ENCODE results near the gene ERFE. TPM values are rescaled to one million over a fixed set of nuclear protein-coding genes. Genes with fewer than 3 reads are reported as not detected.
"Not testable (repeated sequence)": the region's sequence is repeated elsewhere in the genome, so short reads cannot be mapped to it uniquely, and the experiment has no call there.

Gene ERFE
- total and polyA plus RNA-seq, 5 experiments from 2014 or later = not detected

DNA sequence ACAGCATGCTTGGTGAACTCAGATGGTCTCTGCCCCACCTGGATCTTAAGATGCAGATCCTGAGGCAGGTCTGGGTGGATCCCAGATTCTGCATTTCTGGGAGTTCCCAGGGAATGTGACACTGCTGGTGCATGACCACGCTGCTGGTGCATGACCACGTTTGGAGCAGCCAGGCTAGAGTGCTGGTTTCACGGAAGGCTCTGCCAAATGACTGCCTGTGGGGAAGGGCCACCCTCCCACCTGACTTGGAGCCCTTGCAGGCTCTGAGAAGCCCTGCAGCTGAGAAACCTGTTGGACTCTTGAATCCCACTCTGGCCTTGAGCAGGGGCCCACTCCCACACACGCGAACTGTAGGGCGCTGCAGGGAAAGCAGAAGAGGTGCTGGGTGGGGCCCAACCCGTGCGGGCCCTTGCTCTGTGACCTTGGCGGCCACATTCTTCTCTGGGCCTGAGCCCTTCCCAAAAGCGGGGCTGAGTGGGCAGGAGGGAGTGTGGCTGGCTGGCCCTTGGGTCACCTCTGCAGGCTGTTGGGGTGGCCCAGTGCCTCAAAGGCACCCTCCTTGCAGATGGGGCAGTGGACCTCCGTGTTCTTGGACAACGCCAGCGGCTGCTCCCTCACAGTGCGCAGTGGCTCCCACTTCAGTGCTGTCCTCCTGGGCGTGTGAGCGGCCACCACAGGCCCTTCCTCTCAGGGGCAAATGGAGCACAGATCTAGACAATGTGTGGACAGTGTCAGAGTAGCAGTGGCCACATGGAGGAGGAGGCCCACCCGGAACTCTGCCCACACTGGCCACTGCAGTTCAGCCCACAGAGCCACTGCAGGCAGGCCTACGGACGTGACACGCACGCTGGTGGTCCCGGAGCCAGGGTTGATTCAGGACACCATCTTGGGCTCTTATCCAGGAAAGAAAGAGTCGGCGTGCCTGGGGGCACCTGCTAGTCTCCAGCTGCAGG lies 7.9 kb downstream of the ERFE start:
- Mint-ChIP-seq H3K4me3 (no peak overlapping the region), H3K27ac (peak overlapping the region in 1 of 10 donors; percentile 63), H3K4me1 (peaks cover 0 to 18% (median 3%) of the 10 kb centered on the region in 4 donors), H3K36me3 (peaks cover 0 to 35% (median 4%) of the 10 kb centered on the region in 3 donors), H3K9me3 (no peaks in the 10 kb centered on the region), H3K27me3 (peaks cover 2 to 12% (median 7%) of the 10 kb centered on the region in 5 donors)
- DNase-seq = no peak
- POLR2A ChIA-PET = no interaction called here
- ATAC-seq = peak in 1 of 2 donors; percentile 16

DNA sequence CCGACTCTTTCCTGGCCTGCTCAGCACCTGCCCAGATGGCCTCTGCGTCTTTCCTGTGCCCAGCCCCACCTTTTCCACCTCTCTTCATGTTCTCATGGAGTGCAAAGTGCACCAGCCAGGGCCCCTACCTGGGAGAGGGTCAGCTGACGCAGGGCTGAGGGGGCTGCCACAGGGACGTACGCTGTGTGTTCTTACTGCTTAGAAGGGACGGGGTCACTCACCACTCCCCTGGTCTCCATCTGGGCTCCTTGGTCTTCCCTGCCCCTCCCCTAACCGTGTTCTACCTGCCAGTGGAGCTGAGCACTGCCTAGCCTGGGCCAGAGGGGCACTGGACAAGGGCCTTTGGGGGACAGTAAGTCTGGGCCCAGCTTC lies 8.6 kb downstream of the ERFE start:
- Mint-ChIP-seq H3K9me3 (no peaks in the 10 kb centered on the region), H3K4me3 (no peak overlapping the region), H3K27ac (no peak overlapping the region), H3K4me1 (peaks cover 0 to 20% (median 3%) of the 10 kb centered on the region in 4 donors), H3K36me3 (peaks cover 0 to 42% (median 4%) of the 10 kb centered on the region in 3 donors), H3K27me3 (peaks cover 2 to 12% (median 7%) of the 10 kb centered on the region in 5 donors)
- no peak for DNase-seq
- POLR2A ChIA-PET = no interaction called here
- no peak for ATAC-seq

DNA sequence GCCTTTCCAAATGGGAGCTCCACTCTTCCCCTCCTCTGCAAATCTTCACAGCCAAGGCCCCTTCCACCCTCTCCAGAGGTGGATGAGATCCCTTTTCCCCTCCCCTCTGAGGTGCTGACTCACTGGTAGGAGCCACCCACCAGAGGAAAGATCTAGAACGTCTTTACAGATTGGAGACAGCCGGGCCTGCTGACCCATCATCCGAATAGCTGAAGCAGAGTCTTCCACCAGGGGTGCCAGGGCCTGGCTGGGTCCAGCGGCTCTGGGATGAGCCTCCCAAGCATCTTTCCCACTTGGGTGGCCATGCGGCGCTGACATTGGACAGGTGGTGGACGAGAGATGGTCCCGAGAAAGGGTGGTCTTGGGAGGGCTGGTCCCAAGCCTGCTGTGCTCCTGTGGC lies 9.0 kb downstream of the ERFE start:
- H3K4me1 Mint-ChIP-seq = peaks cover 0 to 20% (median 3%) of the 10 kb centered on the region in 4 donors
- DNase-seq (no peak), ATAC-seq (no peak)
- POLR2A ChIA-PET = interaction anchor here (0.6 kb wide), 1 partner anchor 106 kb away, joined by 3 read pairs; no protein-coding TSS in a partner anchor
- H3K4me3 Mint-ChIP-seq = no peak overlapping the region
- peaks cover 0 to 46% (median 4%) of the 10 kb centered on the region in 3 donors for H3K36me3 Mint-ChIP-seq
- peaks cover 2 to 12% (median 7%) of the 10 kb centered on the region in 5 donors for H3K27me3 Mint-ChIP-seq
- no peaks in the 10 kb centered on the region for H3K9me3 Mint-ChIP-seq
- H3K27ac Mint-ChIP-seq = peak overlapping the region in 2 of 10 donors; percentile 38 to 44

DNA sequence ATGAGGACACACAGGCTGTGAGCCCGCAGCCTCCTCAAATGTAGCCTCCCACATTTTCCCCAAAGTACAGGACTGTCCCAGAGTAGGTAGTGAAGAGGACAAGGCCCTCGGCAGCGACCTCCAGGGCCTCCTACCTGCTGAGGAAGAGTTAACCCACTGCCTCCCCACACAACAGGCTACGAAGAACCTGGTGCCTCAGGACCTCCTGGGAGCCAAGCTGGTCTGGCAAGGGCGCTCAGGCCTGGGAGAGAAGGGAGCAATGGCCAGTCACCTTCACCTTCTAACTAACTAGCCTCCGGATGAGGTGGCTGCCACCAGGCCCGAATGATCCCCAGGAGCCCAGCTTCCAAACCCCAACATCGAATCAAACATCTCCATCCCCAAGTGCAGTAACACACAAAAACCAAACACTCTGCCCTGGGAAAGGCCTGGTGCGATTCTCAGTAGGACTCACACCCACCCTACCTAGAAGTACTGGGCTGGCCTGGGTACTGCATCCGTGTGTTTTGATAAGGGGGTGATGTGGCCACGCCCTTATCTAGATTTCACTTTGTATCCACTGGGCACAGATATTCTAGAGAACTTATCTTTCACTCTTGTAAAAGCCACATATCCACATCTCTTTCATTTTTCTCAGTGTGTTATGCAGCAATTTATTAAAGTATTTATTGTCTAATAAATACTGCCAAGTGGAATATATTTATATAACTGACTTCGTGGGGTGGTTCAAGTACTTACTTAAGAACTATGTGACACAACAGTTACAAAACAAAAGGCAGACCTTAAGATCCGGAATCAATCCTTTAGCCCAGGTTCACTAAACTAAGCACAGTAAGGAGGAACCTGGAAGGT lies 9.7 kb downstream of the ERFE start:
- Mint-ChIP-seq H3K27ac (no peak overlapping the region), H3K9me3 (no peaks in the 10 kb centered on the region)
- POLR2A ChIA-PET = interaction anchor here (0.6 kb wide), 1 partner anchor 105 kb away, joined by 3 read pairs; no protein-coding TSS in a partner anchor

DNA sequence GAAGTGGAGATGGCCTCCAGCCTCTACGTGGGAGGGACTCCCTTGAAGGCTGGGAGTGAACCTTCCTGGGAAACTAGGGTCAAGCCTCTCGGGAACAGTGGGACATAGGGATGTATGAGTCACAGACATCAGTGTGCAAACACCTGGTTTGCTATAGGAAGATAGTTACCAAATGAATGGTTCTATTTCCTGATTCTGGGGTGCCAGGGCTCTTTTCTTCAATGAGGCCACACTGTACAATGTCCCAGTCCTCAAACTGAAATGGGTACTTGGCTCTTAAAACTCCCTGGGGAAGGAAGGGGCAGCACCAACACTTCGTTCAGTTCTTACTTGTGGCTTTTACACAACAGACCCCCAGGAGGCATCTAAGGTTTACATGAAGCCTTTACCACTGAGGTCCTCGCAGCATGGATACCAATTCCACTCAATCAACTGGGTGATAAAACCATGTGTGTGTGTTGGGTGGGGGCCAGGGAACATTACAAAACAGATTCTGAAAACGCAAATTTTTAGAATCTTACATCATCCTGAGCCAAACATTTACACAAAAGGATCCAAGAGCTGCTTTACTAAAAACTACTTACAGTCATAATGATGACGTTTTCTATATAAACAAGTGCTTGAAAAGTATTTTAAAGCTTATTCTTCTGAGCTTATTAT lies 10.4 kb downstream of the ERFE start:
- Mint-ChIP-seq H3K4me3 (no peak overlapping the region), H3K27me3 (peaks cover 2 to 12% (median 7%) of the 10 kb centered on the region in 5 donors), H3K9me3 (no peaks in the 10 kb centered on the region), H3K36me3 (peaks cover 0 to 59% (median 4%) of the 10 kb centered on the region in 3 donors), H3K4me1 (peaks cover 0 to 26% (median 3%) of the 10 kb centered on the region in 4 donors), H3K27ac (peak overlapping the region in 2 of 10 donors; percentile 29 to 40)
- no peak for DNase-seq
- ATAC-seq = no peak
- POLR2A ChIA-PET = no interaction called here

More for the DNA sequence above, 9.7 kb downstream of the ERFE start:
- H3K4me1 Mint-ChIP-seq = peaks cover 0 to 22% (median 3%) of the 10 kb centered on the region in 4 donors
- H3K36me3 Mint-ChIP-seq = peaks cover 0 to 53% (median 4%) of the 10 kb centered on the region in 3 donors
- H3K4me3 Mint-ChIP-seq = no peak overlapping the region
- DNase-seq (no peak), ATAC-seq (no peak)
- peaks cover 2 to 12% (median 7%) of the 10 kb centered on the region in 5 donors for H3K27me3 Mint-ChIP-seq

DNA sequence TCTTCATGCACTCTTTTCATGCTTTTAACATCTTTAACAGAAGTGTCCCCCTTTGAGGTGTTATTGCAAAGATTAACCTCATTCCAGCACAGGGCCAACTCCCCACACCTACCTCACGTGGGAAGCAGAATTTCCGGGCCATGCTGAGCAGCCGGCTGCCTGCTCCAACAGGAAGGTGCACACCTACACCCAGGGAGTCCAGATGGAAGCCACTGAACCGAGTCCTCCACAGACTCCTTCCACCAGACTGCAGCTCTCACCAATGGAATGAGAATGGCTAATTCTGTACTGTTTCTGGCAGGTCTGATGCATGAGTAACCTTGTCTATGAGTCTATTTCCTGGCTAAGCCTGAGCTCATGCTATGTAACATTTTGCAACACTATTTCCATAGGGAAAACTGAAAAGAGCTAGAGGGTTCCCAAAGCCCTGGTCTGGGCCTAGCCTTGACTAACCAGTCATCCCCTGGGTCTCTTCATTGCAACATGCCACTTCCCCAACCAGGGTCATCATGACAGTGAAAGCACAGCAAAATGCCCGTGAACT lies 11.0 kb downstream of the ERFE start:
- DNase-seq (no peak), ATAC-seq (no peak)
- Mint-ChIP-seq H3K36me3 (peaks cover 0 to 65% (median 4%) of the 10 kb centered on the region in 3 donors), H3K4me1 (peaks cover 0 to 25% (median 1%) of the 10 kb centered on the region in 4 donors), H3K27ac (peak overlapping the region in 2 of 10 donors; percentile 27 to 40), H3K27me3 (peaks cover 2 to 7% (median 6%) of the 10 kb centered on the region in 5 donors), H3K4me3 (no peak overlapping the region), H3K9me3 (no peaks in the 10 kb centered on the region)
- POLR2A ChIA-PET = no interaction called here

DNA sequence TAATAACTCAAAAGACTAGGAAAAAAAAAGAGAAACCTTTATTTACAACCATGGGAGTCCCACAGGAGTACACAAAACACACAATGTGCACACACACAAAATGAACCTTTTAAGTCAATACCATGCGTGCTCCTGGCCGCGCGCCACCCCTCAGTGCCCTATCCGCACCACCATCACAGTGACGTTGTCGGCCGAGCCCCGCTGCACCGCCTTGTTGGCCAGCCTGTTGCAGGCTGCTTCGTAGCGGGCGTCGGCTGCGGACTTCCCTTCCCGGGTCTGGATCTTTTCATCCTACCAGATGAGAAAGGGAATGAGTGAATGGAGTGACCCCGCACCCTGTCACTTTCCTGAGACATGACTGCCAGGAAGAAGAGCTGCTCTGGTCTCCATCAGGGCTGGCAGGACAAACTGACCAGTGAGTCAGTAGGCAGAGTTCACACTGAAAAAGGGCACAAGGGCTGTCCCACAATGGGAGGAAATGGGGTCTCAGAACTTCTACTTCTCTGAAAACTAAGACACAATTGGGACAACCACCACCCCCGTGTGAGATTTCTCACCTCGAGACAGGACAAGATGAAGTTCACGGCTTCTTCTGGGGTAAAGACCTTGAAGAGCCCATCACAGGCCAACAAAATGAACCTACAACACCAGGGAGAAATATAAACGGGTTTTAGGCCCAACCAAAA lies 11.8 kb downstream of the ERFE start:
- Mint-ChIP-seq H3K9me3 (no peaks in the 10 kb centered on the region), H3K36me3 (peaks cover 0 to 70% (median 4%) of the 10 kb centered on the region in 3 donors), H3K27me3 (no peaks in the 10 kb centered on the region), H3K4me3 (no peak overlapping the region), H3K27ac (peak overlapping the region in 2 of 10 donors; percentile 40 to 46), H3K4me1 (peaks cover 0 to 19% (median 0%) of the 10 kb centered on the region in 4 donors)
- POLR2A ChIA-PET = interaction anchor here (1.8 kb wide), 1 partner anchor 32 kb away, joined by 5 read pairs; no protein-coding TSS in a partner anchor
- DNase-seq (no peak), ATAC-seq (no peak)

DNA sequence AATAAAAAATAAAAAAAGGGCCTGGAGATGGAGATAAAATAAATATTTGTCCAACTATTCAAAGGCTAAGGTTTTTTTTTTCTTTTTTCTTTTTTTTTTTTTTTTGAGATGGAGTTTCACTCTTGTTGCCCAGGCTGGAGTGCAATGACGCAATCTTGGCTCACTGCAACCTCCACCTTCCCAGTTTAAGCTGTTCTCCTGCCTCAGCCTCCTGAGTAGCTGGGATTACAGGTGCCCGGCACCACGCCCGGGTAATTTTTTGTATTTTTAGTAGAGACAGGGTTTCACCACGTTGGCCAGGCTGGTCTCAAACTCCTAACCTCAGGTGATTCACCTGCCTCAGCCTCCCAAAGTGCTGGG lies 12.3 kb downstream of the ERFE start:
- not testable (repeated sequence) for ATAC-seq, DNase-seq
- H3K36me3 Mint-ChIP-seq = peaks cover 0 to 73% (median 4%) of the 10 kb centered on the region in 3 donors

DNA sequence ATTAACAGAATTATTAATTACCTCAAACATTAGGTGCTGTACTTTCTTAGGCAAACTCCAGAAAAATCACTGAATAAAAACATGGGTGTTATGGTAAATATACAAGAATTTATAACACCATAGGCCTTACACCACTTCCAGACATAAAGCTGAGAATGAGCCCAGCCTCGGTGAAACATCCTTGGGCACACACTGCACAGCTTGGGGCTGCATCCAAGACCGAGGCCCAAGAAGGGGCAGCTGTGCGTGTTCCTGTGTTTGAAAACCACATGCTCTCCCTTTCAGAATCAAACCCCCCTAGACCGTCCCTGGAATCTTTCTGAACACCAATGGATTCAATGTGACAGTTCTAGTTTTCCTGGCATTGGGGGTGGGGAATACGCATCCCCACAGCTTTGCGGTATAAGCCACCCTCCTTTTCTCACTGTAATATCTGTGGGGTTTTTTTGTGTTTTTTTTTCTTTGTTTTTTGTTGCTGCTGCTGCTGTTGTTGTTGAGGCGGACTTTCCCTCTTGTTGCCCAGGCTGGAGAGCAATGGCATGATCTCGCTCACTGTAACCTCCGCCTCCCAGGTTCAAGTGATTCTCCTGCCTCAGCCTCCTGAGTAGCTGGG lies 12.9 kb downstream of the ERFE start:
- no peak overlapping the region for H3K4me3 Mint-ChIP-seq
- H3K27ac Mint-ChIP-seq = peak overlapping the region in 1 of 10 donors; percentile 73
- POLR2A ChIA-PET = interaction anchor here (1.8 kb wide), 1 partner anchor 31 kb away, joined by 5 read pairs; no protein-coding TSS in a partner anchor
- ATAC-seq = no peak
- H3K9me3 Mint-ChIP-seq = no peaks in the 10 kb centered on the region
- H3K36me3 Mint-ChIP-seq = peaks cover 0 to 78% (median 4%) of the 10 kb centered on the region in 3 donors
- H3K27me3 Mint-ChIP-seq = no peaks in the 10 kb centered on the region
- peaks cover 0 to 21% (median 2%) of the 10 kb centered on the region in 4 donors for H3K4me1 Mint-ChIP-seq
- no peak for DNase-seq

More for the DNA sequence above, 12.3 kb downstream of the ERFE start:
- POLR2A ChIA-PET = interaction anchor here (1.8 kb wide), 1 partner anchor 32 kb away, joined by 5 read pairs; no protein-coding TSS in a partner anchor
- not testable (repeated sequence) for H3K9me3 Mint-ChIP-seq, H3K27me3 Mint-ChIP-seq, H3K4me3 Mint-ChIP-seq
- peak overlapping the region in 1 of 10 donors; percentile 46 for H3K27ac Mint-ChIP-seq
- H3K4me1 Mint-ChIP-seq = peaks cover 0 to 19% (median under 1%) of the 10 kb centered on the region in 4 donors

DNA sequence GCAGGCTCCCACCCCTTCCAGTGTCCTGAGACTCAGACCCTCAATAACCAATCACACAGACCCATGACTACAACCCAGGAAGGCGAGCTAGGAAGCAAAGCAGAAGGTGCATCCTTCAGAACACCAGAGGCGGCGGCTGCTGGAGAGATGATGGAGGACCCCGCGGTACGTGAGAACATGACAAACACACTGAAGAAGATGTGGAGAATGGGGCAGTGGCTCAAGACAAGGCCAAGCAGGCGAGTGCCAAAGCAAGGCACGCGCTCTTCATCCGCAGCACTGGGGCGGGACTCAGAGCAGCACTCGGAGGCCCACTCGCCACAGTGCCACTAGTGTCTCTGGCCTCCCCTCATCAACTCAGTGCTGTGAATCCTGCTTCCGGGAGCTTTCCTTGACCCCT lies 13.7 kb downstream of the ERFE start:
- ATAC-seq (no peak), DNase-seq (no peak)
- POLR2A ChIA-PET = interaction anchor here (1.8 kb wide), 1 partner anchor 30 kb away, joined by 5 read pairs; no protein-coding TSS in a partner anchor
- Mint-ChIP-seq H3K27ac (peak overlapping the region in 5 of 10 donors; percentile 27 to 83 (median 67)), H3K4me3 (peak overlapping the region in 1 of 10 donors; percentile 40), H3K27me3 (no peaks in the 10 kb centered on the region), H3K4me1 (peaks cover 0 to 21% (median 2%) of the 10 kb centered on the region in 4 donors), H3K9me3 (no peaks in the 10 kb centered on the region), H3K36me3 (peaks cover 4 to 85% (median 6%) of the 10 kb centered on the region in 3 donors)

DNA sequence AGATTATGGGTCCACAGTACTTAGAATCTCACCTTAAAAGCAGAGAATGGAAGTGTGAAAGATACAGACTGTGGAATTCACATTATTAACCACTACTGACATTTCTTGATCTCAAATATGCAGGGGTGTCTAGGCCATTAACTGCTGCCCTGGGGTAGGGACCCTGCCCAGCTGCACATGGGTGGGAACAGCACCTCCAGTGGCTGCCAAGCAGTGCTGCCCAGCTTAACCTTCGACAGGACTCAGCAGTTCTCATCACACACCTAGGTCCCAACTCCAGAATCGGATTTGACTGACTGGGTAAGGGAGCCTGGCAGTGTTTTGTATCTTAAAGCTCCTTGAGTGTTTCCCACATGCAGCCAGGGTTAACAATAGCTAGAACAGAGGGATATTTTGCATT lies 14.9 kb downstream of the ERFE start:
- no peak for ATAC-seq
- no peaks in the 10 kb centered on the region for H3K9me3 Mint-ChIP-seq
- POLR2A ChIA-PET = no interaction called here
- peak overlapping the region in 1 of 10 donors; percentile 67 for H3K27ac Mint-ChIP-seq
- H3K27me3 Mint-ChIP-seq = no peaks in the 10 kb centered on the region
- DNase-seq = no peak
- peaks cover 4 to 91% (median 6%) of the 10 kb centered on the region in 3 donors for H3K36me3 Mint-ChIP-seq
- peaks cover 0 to 18% (median 2%) of the 10 kb centered on the region in 4 donors for H3K4me1 Mint-ChIP-seq
- H3K4me3 Mint-ChIP-seq = peak overlapping the region in 1 of 10 donors; percentile 28

All from naive thymus-derived CD8-positive, alpha-beta T cell (primary cell).